ENCODE results near the gene MPP2.
"Not testable (repeated sequence)": the region's sequence is repeated elsewhere in the genome, so short reads cannot be mapped to it uniquely, and the experiment has no call there.

The MPP2 gene

DNA sequence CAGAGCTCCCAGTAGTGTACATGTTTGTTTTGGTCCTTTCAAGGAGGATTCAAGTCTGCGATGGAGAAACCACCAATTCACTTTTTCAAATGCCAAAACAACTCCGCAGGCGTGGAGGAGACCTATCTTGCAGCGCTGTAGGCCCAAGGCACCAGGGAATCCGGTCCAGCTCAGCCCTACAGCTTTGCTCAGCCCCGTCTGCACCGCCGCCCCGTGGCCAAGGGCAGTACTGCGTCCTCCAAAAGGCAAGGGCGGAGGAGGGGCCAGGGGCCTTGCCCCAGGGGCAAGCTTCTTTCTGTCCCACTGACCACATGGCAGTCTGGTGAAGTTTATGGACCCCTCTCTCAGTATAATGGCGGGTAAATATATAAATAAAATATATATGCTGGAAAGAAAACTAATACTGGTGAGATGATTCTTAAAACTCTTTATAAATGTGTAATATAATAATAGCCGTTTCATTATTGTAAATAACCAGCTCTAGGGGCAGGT, 61.1 kb downstream of the MPP2 start:
- Histone ChIP-seq H4K20me1 (ENCODE audit: insufficient read depth, low read length) (no peaks in the 10 kb centered on the region), H2AFZ (ENCODE audit: low read depth, low read length) (peak overlapping the region; percentile 72), H3K79me2 (ENCODE audit: low read length) (no peaks in the 10 kb centered on the region), H3K9me3 (ENCODE audit: insufficient read depth, low read length) (no peaks in the 10 kb centered on the region), H3K4me3 (ENCODE audit: low read length) (no peak overlapping the region), H3K36me3 (replicated peaks; ENCODE audit: low read depth, low read length) (no peaks in the 10 kb centered on the region), H3K4me1 (ENCODE audit: low read length) (peaks cover 5% of the 10 kb centered on the region; the same call in 1 of the 2 replicates), H3K9ac (ENCODE audit: low read length) (no peak overlapping the region), H3K4me2 (ENCODE audit: low read length) (0 out of 2 replicates have a peak overlapping the region, but pooled peaks have one; percentile 13), H3K27me3 (ENCODE audit: low read depth, low read length) (peaks cover 3% of the 10 kb centered on the region; the same call in 1 of the 2 replicates), H3K27ac (ENCODE audit: low read length) (no peak overlapping the region)
- peak; percentile 81 for TF ChIP-seq CTCF (IDR thresholded peaks at IDR 0.05; ENCODE audit: low read depth, low read length)
- TF ChIP-seq EZH2phosphoT487 (IDR thresholded peaks at IDR 0.05; ENCODE audit: low read depth), result no peak

DNA sequence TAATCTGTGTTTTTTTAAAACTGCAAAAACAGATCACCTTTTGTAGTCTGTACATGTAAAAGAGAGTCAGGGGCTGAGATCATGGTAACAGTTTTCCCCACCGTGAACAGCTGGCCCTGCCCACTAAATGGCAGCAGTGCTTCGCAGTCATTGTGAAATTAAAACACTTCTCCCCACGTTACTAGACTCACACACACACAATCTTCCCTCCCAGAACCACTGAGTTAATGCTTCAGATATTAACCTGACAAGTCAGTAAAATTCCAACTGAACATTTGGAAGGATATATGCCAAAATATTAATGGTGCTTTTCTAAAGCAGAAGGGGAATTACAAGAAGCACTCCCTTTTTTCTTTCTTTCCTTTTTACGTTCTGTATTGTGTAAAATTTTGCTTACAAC, 61.6 kb downstream of the MPP2 start:
- peaks cover 6% of the 10 kb centered on the region; the same call in 1 of the 2 replicates for H3K27me3 ChIP-seq (ENCODE audit: low read depth, low read length)
- no peak overlapping the region for H3K9ac ChIP-seq (ENCODE audit: low read length)
- no peaks in the 10 kb centered on the region for H4K20me1 ChIP-seq (ENCODE audit: insufficient read depth, low read length)
- TF ChIP-seq CTCF (IDR thresholded peaks at IDR 0.05; ENCODE audit: low read depth, low read length), result no peak
- no peaks in the 10 kb centered on the region for H3K36me3 ChIP-seq (replicated peaks; ENCODE audit: low read depth, low read length)
- peaks cover 5% of the 10 kb centered on the region; the same call in 1 of the 2 replicates for H3K4me1 ChIP-seq (ENCODE audit: low read length)
- H2AFZ ChIP-seq (ENCODE audit: low read depth, low read length), result peak overlapping the region; percentile 66; the same call in 1 of the 2 replicates
- 0 out of 2 replicates have a peak overlapping the region, but pooled peaks have one; percentile 13 for H3K4me2 ChIP-seq (ENCODE audit: low read length)
- H3K9me3 ChIP-seq (ENCODE audit: insufficient read depth, low read length), result no peaks in the 10 kb centered on the region
- no peaks in the 10 kb centered on the region for H3K79me2 ChIP-seq (ENCODE audit: low read length)
- no peak overlapping the region for H3K4me3 ChIP-seq (ENCODE audit: low read length)
- no peak overlapping the region for H3K27ac ChIP-seq (ENCODE audit: low read length)

DNA sequence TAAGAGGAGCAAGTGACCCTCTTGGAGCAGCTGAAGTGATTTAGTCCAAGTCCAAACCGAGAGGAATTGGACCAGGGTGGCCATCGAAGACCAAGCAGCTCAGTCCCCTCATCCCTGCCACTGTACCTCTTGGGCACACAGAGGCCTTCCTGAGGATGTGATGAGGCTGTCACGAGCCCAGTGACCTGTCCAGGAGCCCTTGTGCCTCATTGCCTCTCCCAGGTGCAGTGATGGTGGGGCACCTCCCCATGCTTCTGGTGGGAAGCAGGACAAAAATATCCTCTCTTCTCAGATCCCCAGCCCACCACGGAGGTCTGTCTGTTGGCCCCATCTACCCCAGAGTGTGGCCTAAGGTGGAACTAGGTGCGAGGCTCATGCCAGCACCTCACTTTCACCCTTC, 63.1 kb downstream of the MPP2 start:
- H3K27me3 ChIP-seq (ENCODE audit: low read depth, low read length), result peaks cover 19% of the 10 kb centered on the region; the same call in 1 of the 2 replicates
- peaks cover 5% of the 10 kb centered on the region; the same call in 1 of the 2 replicates for H3K4me1 ChIP-seq (ENCODE audit: low read length)
- H2AFZ ChIP-seq (ENCODE audit: low read depth, low read length), result no peak overlapping the region
- H3K9ac ChIP-seq (ENCODE audit: low read length), result no peak overlapping the region
- H4K20me1 ChIP-seq (ENCODE audit: insufficient read depth, low read length), result no peaks in the 10 kb centered on the region
- no peak for TF ChIP-seq EZH2phosphoT487 (IDR thresholded peaks at IDR 0.05; ENCODE audit: low read depth)
- no peak overlapping the region for H3K27ac ChIP-seq (ENCODE audit: low read length)
- no peaks in the 10 kb centered on the region for H3K9me3 ChIP-seq (ENCODE audit: insufficient read depth, low read length)
- no peaks in the 10 kb centered on the region for H3K36me3 ChIP-seq (replicated peaks; ENCODE audit: low read depth, low read length)
- no peaks in the 10 kb centered on the region for H3K79me2 ChIP-seq (ENCODE audit: low read length)
- no peak overlapping the region for H3K4me2 ChIP-seq (ENCODE audit: low read length)
- H3K4me3 ChIP-seq (ENCODE audit: low read length), result no peak overlapping the region

DNA sequence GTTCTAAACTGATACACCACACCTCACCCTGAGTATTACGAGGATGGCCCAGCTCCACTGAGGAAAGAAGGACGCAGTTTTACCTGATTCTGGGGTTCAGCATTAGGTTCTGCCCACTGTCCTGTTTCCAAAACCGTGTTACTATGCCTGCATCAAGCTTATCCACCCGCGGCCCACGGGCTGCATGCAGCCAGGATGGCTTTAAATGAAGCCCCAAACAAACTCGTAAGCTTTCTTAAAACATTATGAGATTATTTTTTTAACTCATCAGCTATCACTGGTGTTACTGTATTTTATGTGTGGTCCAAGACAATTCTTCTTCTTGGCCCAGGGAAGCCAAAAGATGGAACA, 64.4 kb downstream of the MPP2 start:
- no peak overlapping the region for H2AFZ ChIP-seq (ENCODE audit: low read depth, low read length)

GRCh38 chr17:43842091-43842974, 65.0 kb downstream of the MPP2 start:
- H3K27ac ChIP-seq (ENCODE audit: low read length); H3K4me3 ChIP-seq (ENCODE audit: low read length); H3K4me2 ChIP-seq (ENCODE audit: low read length); H3K79me2 ChIP-seq (ENCODE audit: low read length); H4K20me1 ChIP-seq (ENCODE audit: insufficient read depth, low read length); H3K4me1 ChIP-seq (ENCODE audit: low read length); H2AFZ ChIP-seq (ENCODE audit: low read depth, low read length); H3K9ac ChIP-seq (ENCODE audit: low read length); H3K9me3 ChIP-seq (ENCODE audit: insufficient read depth, low read length); H3K36me3 ChIP-seq (replicated peaks; ENCODE audit: low read depth, low read length): not testable (repeated sequence)
- peaks cover 19% of the 10 kb centered on the region; the same call in 1 of the 2 replicates for H3K27me3 ChIP-seq (ENCODE audit: low read depth, low read length)

More for the DNA sequence above, 64.4 kb downstream of the MPP2 start:
- no peak overlapping the region for H3K27ac ChIP-seq (ENCODE audit: low read length)
- H3K36me3 ChIP-seq (replicated peaks; ENCODE audit: low read depth, low read length), result no peaks in the 10 kb centered on the region
- H3K9ac ChIP-seq (ENCODE audit: low read length), result no peak overlapping the region
- no peaks in the 10 kb centered on the region for H3K79me2 ChIP-seq (ENCODE audit: low read length)
- H4K20me1 ChIP-seq (ENCODE audit: insufficient read depth, low read length), result no peaks in the 10 kb centered on the region
- no peak overlapping the region for H3K4me2 ChIP-seq (ENCODE audit: low read length)
- peaks cover 19% of the 10 kb centered on the region; the same call in 1 of the 2 replicates for H3K27me3 ChIP-seq (ENCODE audit: low read depth, low read length)
- no peaks in the 10 kb centered on the region for H3K9me3 ChIP-seq (ENCODE audit: insufficient read depth, low read length)
- H3K4me1 ChIP-seq (ENCODE audit: low read length), result peaks cover 5% of the 10 kb centered on the region; the same call in 1 of the 2 replicates
- TF ChIP-seq CTCF (IDR thresholded peaks at IDR 0.05; ENCODE audit: low read depth, low read length) (no peak), EZH2phosphoT487 (IDR thresholded peaks at IDR 0.05; ENCODE audit: low read depth) (no peak)
- H3K4me3 ChIP-seq (ENCODE audit: low read length), result no peak overlapping the region

Data from OCI-LY3 (cell line).